GM23338 (cell line): Measurements from ENCODE around the gene RPS6KA3.

Experiments
- CREB1 ChIP-seq: fragments of 250-450 bp; sonication (Bioruptor Pico); IDR thresholded peaks from 2 replicates; pipeline ENCODE4 v1.5.0; 2020; ENCODE audit warnings: low read depth, mild to moderate bottlenecking, moderate library complexity
- EZH2 ChIP-seq: fragments of 200-600 bp; sonication (generic); IDR thresholded peaks from one replicate; pipeline ENCODE4 v1.8.0; 2017; ENCODE audit warnings: antibody characterized with exemption, mild to moderate bottlenecking, low read depth; ENCODE audit not compliant: unreplicated experiment
- EZH2phosphoT487 ChIP-seq: fragments of 200-600 bp; sonication (generic); IDR thresholded peaks from one replicate; pipeline ENCODE4 v1.8.1; 2018; ENCODE audit warnings: antibody characterized with exemption; ENCODE audit not compliant: unreplicated experiment
- ZNF114 ChIP-seq: fragments of 250-450 bp; sonication (Bioruptor Pico); IDR thresholded peaks from 2 replicates; pipeline ENCODE4 v1.5.0; 2020; ENCODE audit warnings: mild to moderate bottlenecking, moderate library complexity
- TF ChIP-seq, protein P1 (sequence below), 2 experiments: fragments of 200-600 bp in 1 of 2; sonication (generic) in 1 of 2; conservative IDR thresholded peaks; 2 replicates each; pipeline versions ENCODE4 v1.5.1 to v1.6.1; 2016 to 2017; ENCODE audit warnings: antibody characterized with exemption in 2 of 2, low read depth in 2 of 2, mild to moderate bottlenecking in 2 of 2, moderate library complexity in 1 of 2
- TF ChIP-seq, protein P2 (sequence below): IDR thresholded peaks from one replicate; pipeline ENCODE4 v1.6.1; 2018; ENCODE audit warnings: antibody characterized with exemption; ENCODE audit not compliant: unreplicated experiment

DNA sequence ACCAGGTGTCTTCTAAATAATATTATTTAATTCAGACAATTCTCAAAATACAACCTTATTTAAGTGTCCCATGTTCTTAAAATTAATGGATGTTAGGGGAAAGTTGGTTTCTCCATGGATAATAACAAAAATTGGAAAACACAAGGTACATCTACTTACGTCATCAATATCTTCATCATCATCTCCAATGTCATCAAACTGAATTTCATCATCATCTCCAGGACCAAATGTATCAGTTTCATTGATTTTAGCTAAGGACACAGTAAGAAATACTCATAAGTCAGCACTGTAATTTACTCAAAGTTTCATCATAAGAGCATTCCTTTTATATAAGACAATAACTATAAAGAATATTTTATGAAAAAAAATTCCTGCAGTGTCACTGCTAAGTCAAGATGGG is 136.4 kb downstream of the RPS6KA3 start:
- TF ChIP-seq, protein P1, sequence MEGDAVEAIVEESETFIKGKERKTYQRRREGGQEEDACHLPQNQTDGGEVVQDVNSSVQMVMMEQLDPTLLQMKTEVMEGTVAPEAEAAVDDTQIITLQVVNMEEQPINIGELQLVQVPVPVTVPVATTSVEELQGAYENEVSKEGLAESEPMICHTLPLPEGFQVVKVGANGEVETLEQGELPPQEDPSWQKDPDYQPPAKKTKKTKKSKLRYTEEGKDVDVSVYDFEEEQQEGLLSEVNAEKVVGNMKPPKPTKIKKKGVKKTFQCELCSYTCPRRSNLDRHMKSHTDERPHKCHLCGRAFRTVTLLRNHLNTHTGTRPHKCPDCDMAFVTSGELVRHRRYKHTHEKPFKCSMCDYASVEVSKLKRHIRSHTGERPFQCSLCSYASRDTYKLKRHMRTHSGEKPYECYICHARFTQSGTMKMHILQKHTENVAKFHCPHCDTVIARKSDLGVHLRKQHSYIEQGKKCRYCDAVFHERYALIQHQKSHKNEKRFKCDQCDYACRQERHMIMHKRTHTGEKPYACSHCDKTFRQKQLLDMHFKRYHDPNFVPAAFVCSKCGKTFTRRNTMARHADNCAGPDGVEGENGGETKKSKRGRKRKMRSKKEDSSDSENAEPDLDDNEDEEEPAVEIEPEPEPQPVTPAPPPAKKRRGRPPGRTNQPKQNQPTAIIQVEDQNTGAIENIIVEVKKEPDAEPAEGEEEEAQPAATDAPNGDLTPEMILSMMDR (conservative IDR thresholded peaks at IDR 0.05; ENCODE audit: low read depth in 2 of 2) = no peak
- TF ChIP-seq ZNF114 (CRISPR knock-in tag) = no peak
- no peak for TF ChIP-seq CREB1 (CRISPR knock-in tag)
- no peak for TF ChIP-seq EZH2phosphoT487
- TF ChIP-seq EZH2 = no peak
- TF ChIP-seq, protein P2, sequence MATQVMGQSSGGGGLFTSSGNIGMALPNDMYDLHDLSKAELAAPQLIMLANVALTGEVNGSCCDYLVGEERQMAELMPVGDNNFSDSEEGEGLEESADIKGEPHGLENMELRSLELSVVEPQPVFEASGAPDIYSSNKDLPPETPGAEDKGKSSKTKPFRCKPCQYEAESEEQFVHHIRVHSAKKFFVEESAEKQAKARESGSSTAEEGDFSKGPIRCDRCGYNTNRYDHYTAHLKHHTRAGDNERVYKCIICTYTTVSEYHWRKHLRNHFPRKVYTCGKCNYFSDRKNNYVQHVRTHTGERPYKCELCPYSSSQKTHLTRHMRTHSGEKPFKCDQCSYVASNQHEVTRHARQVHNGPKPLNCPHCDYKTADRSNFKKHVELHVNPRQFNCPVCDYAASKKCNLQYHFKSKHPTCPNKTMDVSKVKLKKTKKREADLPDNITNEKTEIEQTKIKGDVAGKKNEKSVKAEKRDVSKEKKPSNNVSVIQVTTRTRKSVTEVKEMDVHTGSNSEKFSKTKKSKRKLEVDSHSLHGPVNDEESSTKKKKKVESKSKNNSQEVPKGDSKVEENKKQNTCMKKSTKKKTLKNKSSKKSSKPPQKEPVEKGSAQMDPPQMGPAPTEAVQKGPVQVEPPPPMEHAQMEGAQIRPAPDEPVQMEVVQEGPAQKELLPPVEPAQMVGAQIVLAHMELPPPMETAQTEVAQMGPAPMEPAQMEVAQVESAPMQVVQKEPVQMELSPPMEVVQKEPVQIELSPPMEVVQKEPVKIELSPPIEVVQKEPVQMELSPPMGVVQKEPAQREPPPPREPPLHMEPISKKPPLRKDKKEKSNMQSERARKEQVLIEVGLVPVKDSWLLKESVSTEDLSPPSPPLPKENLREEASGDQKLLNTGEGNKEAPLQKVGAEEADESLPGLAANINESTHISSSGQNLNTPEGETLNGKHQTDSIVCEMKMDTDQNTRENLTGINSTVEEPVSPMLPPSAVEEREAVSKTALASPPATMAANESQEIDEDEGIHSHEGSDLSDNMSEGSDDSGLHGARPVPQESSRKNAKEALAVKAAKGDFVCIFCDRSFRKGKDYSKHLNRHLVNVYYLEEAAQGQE = no peak
